Gastrocnemius medialis (tissue), 4 donors: ENCODE measurements around the gene PDE10A. TPM values are rescaled to one million over a fixed set of nuclear protein-coding genes. Genes with fewer than 3 reads are reported as not detected.
"Not testable (repeated sequence)": the region's sequence is repeated elsewhere in the genome, so short reads cannot be mapped to it uniquely, and the experiment has no call there.

Experiments
- ATAC-seq, 2 donors: fragments of 150-250 bp; one replicate each; pipeline ENCODE4 v1.9.1; 2016
- DNase-seq, 2 donors: peaks; one replicate each; pipeline ENCODE4 v3.0.0-alpha.2; 2019
- H3K27ac ChIP-seq, 4 donors: fragments of 200-600 bp; sonication (generic); 1 replicate in 1 of 4; 2 replicates in 3 of 4; pipeline ENCODE4 v1.5.1; 2016 to 2018; ENCODE audit warnings: mild to moderate bottlenecking in 2 of 4, moderate library complexity in 1 of 4
- H3K27me3 ChIP-seq, 3 donors: fragments of 200-600 bp; sonication (generic) in 2 of 3; 1 replicate in 1 of 3; 2 replicates in 2 of 3; pipeline versions ENCODE4 v1.5.1 to v1.6.0; 2016 to 2019; ENCODE audit warnings: mild to moderate bottlenecking in 1 of 3, moderate library complexity in 1 of 3
- H3K36me3 ChIP-seq, 2 donors: fragments of 200-600 bp; sonication (generic) in 1 of 2; one replicate each; pipeline ENCODE4 v1.5.1; 2017 to 2018
- H3K4me1 ChIP-seq, 2 donors: fragments of 200-600 bp; sonication (generic) in 1 of 2; one replicate each; pipeline ENCODE4 v1.5.1; 2016 to 2017; ENCODE audit warnings: mild to moderate bottlenecking in 2 of 2
- H3K4me3 ChIP-seq, 4 donors: fragments of 200-600 bp; sonication (generic) in 3 of 4; 1 replicate in 1 of 4; 2 replicates in 3 of 4; pipeline ENCODE4 v1.5.1; 2016 to 2019; ENCODE audit warnings: mild to moderate bottlenecking in 2 of 4
- H3K9me3 ChIP-seq, 3 donors: fragments of 200-600 bp; sonication (generic) in 2 of 3; 1 replicate in 1 of 3; 2 replicates in 2 of 3; pipeline ENCODE4 v1.5.1; 2016 to 2019
- CTCF ChIP-seq, 5 experiments: fragments of 450-650 bp in 3 of 5; fragments of 200-600 bp in 2 of 5; sonication (generic) in 2 of 5; IDR thresholded peaks in 4 of 5; conservative IDR thresholded peaks in 1 of 5; 1 replicate in 4 of 5; 2 replicates in 1 of 5; pipeline ENCODE4 v1.5.1; 2016 to 2019; ENCODE audit warnings: antibody characterized with exemption in 5 of 5, mild to moderate bottlenecking in 3 of 5, moderate library complexity in 3 of 5
- POLR2A ChIP-seq, 2 donors: fragments of 450-650 bp; IDR thresholded peaks; one replicate each; pipeline ENCODE4 v1.6.1; 2017; ENCODE audit warnings: antibody characterized with exemption in 2 of 2, mild to moderate bottlenecking in 2 of 2, moderate library complexity in 2 of 2
- in situ Hi-C, 4 donors: fragments of 200-750 bp; cut with MboI; loops; one replicate each; pipeline versions ENCODE4 v1.15.0 to v1.8.0; 2017; ENCODE audit warnings: low sequenced_read_pairs in 4 of 4
- intact Hi-C: fragments of 100-400 bp; cut with DNase I; formaldehyde crosslinking; loops from one replicate; pipeline ENCODE4 v1.15.1; 2023; ENCODE audit warnings: low total_unique reads
- total RNA-seq, 4 donors: library from RNA; depleted of rRNA; stranded (reverse); fragments of >200 nt; gene quantifications; one replicate each; pipeline versions ENCODE4 v1.1.0 to v1.2.3, GENCODE V29; 2016

Gene PDE10A
- total RNA-seq, 4 donors from 2014 or later: 0.24 to 1.5 (median 1.2) TPM

- in situ Hi-C loops (no loop called here), intact Hi-C loops (no loop called here)
- no peak for TF ChIP-seq POLR2A (IDR thresholded peaks at IDR 0.05)
- no peak for TF ChIP-seq CTCF (IDR thresholded peaks at IDR 0.05 in 4 of 5, conservative IDR thresholded peaks at IDR 0.05 in 1 of 5)
- DNase-seq: no peak
- Histone ChIP-seq H3K36me3 (no peaks in the 10 kb centered on the region), H3K27ac (no peak overlapping the region), H3K27me3 (no peaks in the 10 kb centered on the region), H3K4me1 (no peaks in the 10 kb centered on the region), H3K9me3 (no peaks in the 10 kb centered on the region), H3K4me3 (no peak overlapping the region)
- ATAC-seq: no peak
Observed at GRCh38 chr6:165627366-165627765, 35.7 kb downstream of the PDE10A start.

GRCh38 chr6:165626711-165627110, 36.3 kb downstream of the PDE10A start:
- in situ Hi-C loops (no loop called here), intact Hi-C loops (no loop called here)
- Histone ChIP-seq H3K36me3 (no peaks in the 10 kb centered on the region), H3K27ac (no peak overlapping the region), H3K4me1 (no peaks in the 10 kb centered on the region), H3K4me3 (no peak overlapping the region), H3K27me3 (no peaks in the 10 kb centered on the region), H3K9me3 (no peaks in the 10 kb centered on the region)
- DNase-seq: no peak
- no peak for ATAC-seq
- TF ChIP-seq POLR2A (IDR thresholded peaks at IDR 0.05): no peak

- in situ Hi-C loops (no loop called here), intact Hi-C loops (no loop called here)
- DNase-seq: no peak
- H3K27ac ChIP-seq: no peak overlapping the region
- no peak overlapping the region for H3K4me3 ChIP-seq
- no peak for ATAC-seq
- H3K36me3 ChIP-seq: no peaks in the 10 kb centered on the region
- TF ChIP-seq POLR2A (IDR thresholded peaks at IDR 0.05) (no peak), CTCF (IDR thresholded peaks at IDR 0.05 in 4 of 5, conservative IDR thresholded peaks at IDR 0.05 in 1 of 5) (no peak)
- no peaks in the 10 kb centered on the region for H3K27me3 ChIP-seq
- H3K4me1 ChIP-seq: no peaks in the 10 kb centered on the region
- no peaks in the 10 kb centered on the region for H3K9me3 ChIP-seq
Observed at GRCh38 chr6:165624871-165625639, 38.0 kb downstream of the PDE10A start.

GRCh38 chr6:165621940-165622339, 41.1 kb downstream of the PDE10A start:
- ATAC-seq: no peak
- intact Hi-C loops: no loop called here
- in situ Hi-C loops: no loop called here

GRCh38 chr6:165618891-165619290, 44.1 kb downstream of the PDE10A start:
- DNase-seq, H3K27me3 ChIP-seq, in situ Hi-C loops, H3K4me3 ChIP-seq, H3K36me3 ChIP-seq, H3K4me1 ChIP-seq, H3K27ac ChIP-seq, H3K9me3 ChIP-seq, ATAC-seq, intact Hi-C loops: not testable (repeated sequence)

More at GRCh38 chr6:165621940-165622339, 41.1 kb downstream of the PDE10A start:
- no peak overlapping the region for H3K4me3 ChIP-seq
- TF ChIP-seq POLR2A (IDR thresholded peaks at IDR 0.05) (no peak), CTCF (IDR thresholded peaks at IDR 0.05 in 4 of 5, conservative IDR thresholded peaks at IDR 0.05 in 1 of 5) (no peak)
- no peaks in the 10 kb centered on the region for H3K36me3 ChIP-seq
- no peak for DNase-seq
- H3K27ac ChIP-seq: no peak overlapping the region
- H3K27me3 ChIP-seq: no peaks in the 10 kb centered on the region
- no peaks in the 10 kb centered on the region for H3K4me1 ChIP-seq
- H3K9me3 ChIP-seq: no peaks in the 10 kb centered on the region

- Histone ChIP-seq H3K9me3 (no peaks in the 10 kb centered on the region), H3K27ac (no peak overlapping the region), H3K27me3 (no peaks in the 10 kb centered on the region), H3K4me1 (no peaks in the 10 kb centered on the region), H3K4me3 (no peak overlapping the region), H3K36me3 (no peaks in the 10 kb centered on the region)
- intact Hi-C loops (no loop called here), in situ Hi-C loops (no loop called here)
- DNase-seq: no peak
- no peak for ATAC-seq
- TF ChIP-seq CTCF (IDR thresholded peaks at IDR 0.05 in 4 of 5, conservative IDR thresholded peaks at IDR 0.05 in 1 of 5) (no peak), POLR2A (IDR thresholded peaks at IDR 0.05) (no peak)
Observed at GRCh38 chr6:165618241-165618640, 44.8 kb downstream of the PDE10A start.
